HCT116 (cell line): ENCODE results near the gene SLC35G3. TPM values are rescaled to one million over a fixed set of nuclear protein-coding genes. Genes with fewer than 3 reads are reported as not detected.

Source experiments
- ATAC-seq: fragments of 200-7000 bp; cut with Tn5 transposase; 2 replicates; pipeline ENCODE4 v1.9.1; 2020; ENCODE audit warnings: mild to moderate bottlenecking, moderate library complexity
- BruUV-seq: library from RNA; stranded (reverse); fragments of 400-500 nt; replicated peaks from 2 replicates; lab custom pipeline; 2021; lab: Mats Ljungman, UMichigan
- CTCF ChIA-PET: fragments of 300-600 bp; sonication (Branson Sonifier 250); formaldehyde crosslinking; loops from one replicate; lab custom pipeline; 2021; ENCODE audit warnings: antibody characterized with exemption; lab: Charles Lee
- POLR2A ChIA-PET: fragments of 300-600, 350-600 bp; sonication (Branson Sonifier 250); formaldehyde crosslinking; loops from one replicate; lab custom pipeline; 2021; ENCODE audit warnings: antibody characterized with exemption; lab: Charles Lee
- RAD21 ChIA-PET, 2 experiments: fragments of 300-600 bp; sonication (Branson Sonifier 250); formaldehyde crosslinking; loops; one replicate each; lab custom pipeline; 2023; ENCODE audit warnings: low total read pairs in 2 of 2; ENCODE audit not compliant: uncharacterized antibody in 2 of 2, unreplicated experiment in 2 of 2, low non-redundant PET in 1 of 2; lab: Charles Lee
- DNase-seq: peaks from one replicate; pipeline ENCODE4 v3.0.0-alpha.2; 2010; ENCODE audit warnings: low read depth, low spot score
- H2AFZ ChIP-seq: fragments of 200-600 bp; shearing (Covaris generic), sonication (generic); 2 replicates; pipeline ENCODE4 v1.6.1; 2017; ENCODE audit warnings: low read depth, mixed run types, mixed read lengths, antibody characterized with exemption, low read length; ENCODE audit not compliant: poor library complexity, severe bottlenecking
- H3K27ac ChIP-seq: 2 replicates; pipeline ENCODE4 v1.5.1; 2012; ENCODE audit warnings: low read depth, low read length
- H3K27me3 ChIP-seq: fragments of 200-600 bp; sonication (generic); 2 replicates; pipeline ENCODE4 v1.6.1; 2016; ENCODE audit warnings: mixed run types, low read length, mixed read lengths; ENCODE audit not compliant: insufficient read depth
- H3K36me3 ChIP-seq, 2 experiments: fragments of 200-500 bp in 1 of 2; fragments of 200-600 bp in 1 of 2; sonication (Bioruptor generic) in 1 of 2; sonication (generic) in 1 of 2; 2 replicates each; pipeline versions ENCODE4 v1.5.1 to v1.6.1; 2014 to 2016; ENCODE audit warnings: low read length in 2 of 2, inconsistent platforms in 1 of 2, mixed read lengths in 1 of 2, mixed run types in 1 of 2; ENCODE audit not compliant: insufficient read depth in 2 of 2, control insufficient read depth in 1 of 2
- H3K4me1 ChIP-seq, 2 experiments: fragments of 200-600 bp in 1 of 2; sonication (generic) in 1 of 2; 2 replicates each; pipeline versions ENCODE4 v1.5.1 to v1.6.1; 2012 to 2017; ENCODE audit warnings: low read length in 2 of 2, inconsistent platforms in 1 of 2, mild to moderate bottlenecking in 1 of 2, mixed read lengths in 1 of 2, mixed run types in 1 of 2, moderate library complexity in 1 of 2; ENCODE audit not compliant: insufficient read depth in 2 of 2, control insufficient read depth in 1 of 2
- H3K4me2 ChIP-seq: fragments of 200-600 bp; sonication (generic); 2 replicates; pipeline ENCODE4 v1.6.1; 2017; ENCODE audit warnings: mixed run types, low read length, mixed read lengths
- H3K4me3 ChIP-seq, 2 experiments: fragments of 200-600 bp in 1 of 2; sonication (generic) in 1 of 2; replicated peaks in 1 of 2; 2 replicates each; pipeline ENCODE4 v1.5.1; 2011 to 2016; ENCODE audit warnings: low read length in 2 of 2, control low read depth in 1 of 2, low read depth in 1 of 2, mild to moderate bottlenecking in 1 of 2, mixed read lengths in 1 of 2, mixed run types in 1 of 2
- H3K79me2 ChIP-seq: fragments of 200-600 bp; sonication (generic); 2 replicates; pipeline ENCODE4 v1.6.1; 2017; ENCODE audit warnings: mild to moderate bottlenecking, mixed run types, low read length, moderate library complexity, mixed read lengths; ENCODE audit not compliant: insufficient read depth
- H3K9ac ChIP-seq: fragments of 200-600 bp; sonication (generic); 2 replicates; pipeline ENCODE4 v1.6.1; 2016; ENCODE audit warnings: low read length, mixed read lengths
- H3K9me2 ChIP-seq: fragments of 200-600 bp; sonication (generic), shearing (Covaris generic); 2 replicates; pipeline ENCODE4 v1.6.1; 2017; ENCODE audit warnings: mixed run types, mild to moderate bottlenecking, moderate library complexity; ENCODE audit not compliant: insufficient read depth
- H3K9me3 ChIP-seq, 2 experiments: fragments of 200-500 bp in 1 of 2; fragments of 200-600 bp in 1 of 2; sonication (Bioruptor generic) in 1 of 2; sonication (generic) in 1 of 2; 2 replicates each; pipeline ENCODE4 v1.6.1; 2014 to 2017; ENCODE audit warnings: low read length in 2 of 2, mixed read lengths in 2 of 2, inconsistent platforms in 1 of 2, low read depth in 1 of 2, mild to moderate bottlenecking in 1 of 2, mixed run types in 1 of 2, moderate library complexity in 1 of 2; ENCODE audit not compliant: control insufficient read depth in 1 of 2, insufficient read depth in 1 of 2
- H4K20me1 ChIP-seq: fragments of 200-600 bp; sonication (generic), shearing (Covaris generic); 2 replicates; pipeline ENCODE4 v1.6.1; 2017; ENCODE audit warnings: mixed run types, mild to moderate bottlenecking, moderate library complexity; ENCODE audit not compliant: insufficient read depth
- ATF3 ChIP-seq: IDR thresholded peaks from 2 replicates; pipeline ENCODE4 v1.6.1; 2012
- CBX3 ChIP-seq: IDR thresholded peaks from 2 replicates; pipeline ENCODE4 v1.6.1; 2012; ENCODE audit warnings: low read depth
- CEBPB ChIP-seq: IDR thresholded peaks from 2 replicates; pipeline ENCODE4 v1.6.1; 2012; ENCODE audit warnings: low read depth
- EGR1 ChIP-seq: IDR thresholded peaks from 2 replicates; pipeline ENCODE4 v1.6.1; 2012; ENCODE audit warnings: low read depth
- ELF1 ChIP-seq: IDR thresholded peaks from 2 replicates; pipeline ENCODE4 v1.6.1; 2012; ENCODE audit warnings: low read depth, borderline replicate concordance
- EZH2 ChIP-seq: fragments of 200-600 bp; sonication (generic); IDR thresholded peaks from 2 replicates; pipeline ENCODE4 v1.6.1; 2017; ENCODE audit warnings: antibody characterized with exemption, mixed run types
- EZH2phosphoT487 ChIP-seq: fragments of 200-600 bp; IDR thresholded peaks from 2 replicates; pipeline ENCODE4 v1.6.1; 2018; ENCODE audit warnings: antibody characterized with exemption, borderline replicate concordance
- FOSL1 ChIP-seq: IDR thresholded peaks from 2 replicates; pipeline ENCODE4 v1.6.1; 2012; ENCODE audit warnings: low read depth
- MAX ChIP-seq: IDR thresholded peaks from 2 replicates; pipeline ENCODE4 v1.6.1; 2012
- POLR2A ChIP-seq: IDR thresholded peaks from 2 replicates; pipeline ENCODE4 v1.7.0; 2011; ENCODE audit warnings: borderline replicate concordance; ENCODE audit not compliant: insufficient read depth, insufficient read length; ENCODE audit errors: extremely low read depth
- POLR2AphosphoS5 ChIP-seq: IDR thresholded peaks from 2 replicates; pipeline ENCODE4 v1.6.1; 2011; ENCODE audit warnings: mild to moderate bottlenecking, low read depth, low read length, moderate library complexity
- RAD21 ChIP-seq: IDR thresholded peaks from 2 replicates; pipeline ENCODE4 v1.6.1; 2012; ENCODE audit warnings: low read depth, mild to moderate bottlenecking
- SIN3A ChIP-seq: IDR thresholded peaks from 2 replicates; pipeline ENCODE4 v1.6.1; 2012; ENCODE audit warnings: low read depth
- SP1 ChIP-seq: IDR thresholded peaks from 2 replicates; pipeline ENCODE4 v1.6.1; 2012; ENCODE audit warnings: low read depth
- SRF ChIP-seq: IDR thresholded peaks from 2 replicates; pipeline ENCODE4 v1.6.1; 2012; ENCODE audit warnings: low read depth
- TCF7L2 ChIP-seq: IDR thresholded peaks from 2 replicates; pipeline ENCODE4 v1.7.0; 2011; ENCODE audit warnings: borderline replicate concordance, inconsistent platforms; ENCODE audit not compliant: insufficient read depth, insufficient read length; ENCODE audit errors: extremely low read depth
- YY1 ChIP-seq: IDR thresholded peaks from 2 replicates; pipeline ENCODE4 v1.6.1; 2011; ENCODE audit warnings: low read length, low read depth, moderate library complexity, mild to moderate bottlenecking; ENCODE audit not compliant: insufficient replicate concordance; ENCODE audit errors: extremely low read depth
- ZNF274 ChIP-seq: fragments of 200-500 bp; sonication (Bioruptor generic); IDR thresholded peaks from 2 replicates; pipeline ENCODE4 v1.6.1; 2014; ENCODE audit warnings: mild to moderate bottlenecking, low read depth, low read length, inconsistent platforms
- intact Hi-C: fragments of 100-400 bp; cut with micrococcal nuclease; formaldehyde crosslinking; loops from 2 replicates; pipeline ENCODE4 v1.10.0; 2022
- total RNA-seq: library from RNA; stranded (reverse); gene quantifications from one replicate; pipeline ENCODE4 v1.2.1, GENCODE V29; 2021; ENCODE audit not compliant: unreplicated experiment
- TF ChIP-seq, protein P1 (sequence below): IDR thresholded peaks from 2 replicates; pipeline ENCODE4 v1.6.1; 2012; ENCODE audit warnings: low read depth
- TF ChIP-seq, protein P2 (sequence below): IDR thresholded peaks from 2 replicates; pipeline ENCODE4 v1.6.1; 2011; ENCODE audit warnings: mild to moderate bottlenecking, low read length, moderate library complexity; ENCODE audit not compliant: insufficient replicate concordance; ENCODE audit errors: extremely low read depth

The SLC35G3 gene
- total RNA-seq, 1 experiment from 2014 or later, result not detected

GRCh38 chr17:35174835-35175334 is 19.3 kb downstream of the SLC35G3 start:
- CTCF ChIA-PET, result no interaction called here
- Histone ChIP-seq H3K4me3 (no peak overlapping the region), H3K4me2 (no peak overlapping the region), H3K27me3 (peaks cover 6% of the 10 kb centered on the region; the same call in 1 of the 2 replicates), H3K27ac (no peak overlapping the region), H2AFZ (no peak overlapping the region), H3K9me2 (no peaks in the 10 kb centered on the region), H3K9me3 (no peaks in the 10 kb centered on the region), H3K4me1 (no peaks in the 10 kb centered on the region), H3K79me2 (no peaks in the 10 kb centered on the region), H3K36me3 (no peaks in the 10 kb centered on the region), H3K9ac (no peak overlapping the region), H4K20me1 (no peaks in the 10 kb centered on the region)
- DNase-seq (no peak), ATAC-seq (no peak)
- RAD21 ChIA-PET, result no interaction called here
- POLR2A ChIA-PET, result interaction anchor here (0.8 kb wide), 1 partner anchor 11 kb away, joined by 3 read pairs; no protein-coding TSS in a partner anchor
- intact Hi-C loops, result loop anchor here (1.0 to 10.0 kb wide), 2 partner anchors 140 to 358 kb away; no protein-coding TSS in a partner anchor
- BruUV-seq, result no TSS peak
- TF ChIP-seq EZH2 (no peak), RAD21 (no peak), POLR2AphosphoS5 (no peak), CBX3 (no peak), SP1 (no peak), POLR2A (no peak), SIN3A (no peak), YY1 (no peak), MAX (no peak), SRF (no peak), EZH2phosphoT487 (no peak), FOSL1 (no peak), CEBPB (no peak), ZNF274 (no peak), ATF3 (no peak), TCF7L2 (no peak), ELF1 (no peak), EGR1 (no peak)
- TF ChIP-seq, protein P1, sequence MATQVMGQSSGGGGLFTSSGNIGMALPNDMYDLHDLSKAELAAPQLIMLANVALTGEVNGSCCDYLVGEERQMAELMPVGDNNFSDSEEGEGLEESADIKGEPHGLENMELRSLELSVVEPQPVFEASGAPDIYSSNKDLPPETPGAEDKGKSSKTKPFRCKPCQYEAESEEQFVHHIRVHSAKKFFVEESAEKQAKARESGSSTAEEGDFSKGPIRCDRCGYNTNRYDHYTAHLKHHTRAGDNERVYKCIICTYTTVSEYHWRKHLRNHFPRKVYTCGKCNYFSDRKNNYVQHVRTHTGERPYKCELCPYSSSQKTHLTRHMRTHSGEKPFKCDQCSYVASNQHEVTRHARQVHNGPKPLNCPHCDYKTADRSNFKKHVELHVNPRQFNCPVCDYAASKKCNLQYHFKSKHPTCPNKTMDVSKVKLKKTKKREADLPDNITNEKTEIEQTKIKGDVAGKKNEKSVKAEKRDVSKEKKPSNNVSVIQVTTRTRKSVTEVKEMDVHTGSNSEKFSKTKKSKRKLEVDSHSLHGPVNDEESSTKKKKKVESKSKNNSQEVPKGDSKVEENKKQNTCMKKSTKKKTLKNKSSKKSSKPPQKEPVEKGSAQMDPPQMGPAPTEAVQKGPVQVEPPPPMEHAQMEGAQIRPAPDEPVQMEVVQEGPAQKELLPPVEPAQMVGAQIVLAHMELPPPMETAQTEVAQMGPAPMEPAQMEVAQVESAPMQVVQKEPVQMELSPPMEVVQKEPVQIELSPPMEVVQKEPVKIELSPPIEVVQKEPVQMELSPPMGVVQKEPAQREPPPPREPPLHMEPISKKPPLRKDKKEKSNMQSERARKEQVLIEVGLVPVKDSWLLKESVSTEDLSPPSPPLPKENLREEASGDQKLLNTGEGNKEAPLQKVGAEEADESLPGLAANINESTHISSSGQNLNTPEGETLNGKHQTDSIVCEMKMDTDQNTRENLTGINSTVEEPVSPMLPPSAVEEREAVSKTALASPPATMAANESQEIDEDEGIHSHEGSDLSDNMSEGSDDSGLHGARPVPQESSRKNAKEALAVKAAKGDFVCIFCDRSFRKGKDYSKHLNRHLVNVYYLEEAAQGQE, result no peak
- TF ChIP-seq, protein P2, sequence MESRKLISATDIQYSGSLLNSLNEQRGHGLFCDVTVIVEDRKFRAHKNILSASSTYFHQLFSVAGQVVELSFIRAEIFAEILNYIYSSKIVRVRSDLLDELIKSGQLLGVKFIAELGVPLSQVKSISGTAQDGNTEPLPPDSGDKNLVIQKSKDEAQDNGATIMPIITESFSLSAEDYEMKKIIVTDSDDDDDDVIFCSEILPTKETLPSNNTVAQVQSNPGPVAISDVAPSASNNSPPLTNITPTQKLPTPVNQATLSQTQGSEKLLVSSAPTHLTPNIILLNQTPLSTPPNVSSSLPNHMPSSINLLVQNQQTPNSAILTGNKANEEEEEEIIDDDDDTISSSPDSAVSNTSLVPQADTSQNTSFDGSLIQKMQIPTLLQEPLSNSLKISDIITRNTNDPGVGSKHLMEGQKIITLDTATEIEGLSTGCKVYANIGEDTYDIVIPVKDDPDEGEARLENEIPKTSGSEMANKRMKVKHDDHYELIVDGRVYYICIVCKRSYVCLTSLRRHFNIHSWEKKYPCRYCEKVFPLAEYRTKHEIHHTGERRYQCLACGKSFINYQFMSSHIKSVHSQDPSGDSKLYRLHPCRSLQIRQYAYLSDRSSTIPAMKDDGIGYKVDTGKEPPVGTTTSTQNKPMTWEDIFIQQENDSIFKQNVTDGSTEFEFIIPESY, result no peak
